GM12873 (cell line): ENCODE results near the gene AKR1B1.

Experiments
- TF ChIP-seq, protein P1 (sequence below): IDR thresholded peaks from 2 replicates; pipeline ENCODE4 v1.5.1; 2012; ENCODE audit warnings: low read depth, mild to moderate bottlenecking, moderate library complexity, low read length, control low read depth; ENCODE audit not compliant: insufficient read depth; ENCODE audit errors: missing control alignments

Gene AKR1B1

DNA sequence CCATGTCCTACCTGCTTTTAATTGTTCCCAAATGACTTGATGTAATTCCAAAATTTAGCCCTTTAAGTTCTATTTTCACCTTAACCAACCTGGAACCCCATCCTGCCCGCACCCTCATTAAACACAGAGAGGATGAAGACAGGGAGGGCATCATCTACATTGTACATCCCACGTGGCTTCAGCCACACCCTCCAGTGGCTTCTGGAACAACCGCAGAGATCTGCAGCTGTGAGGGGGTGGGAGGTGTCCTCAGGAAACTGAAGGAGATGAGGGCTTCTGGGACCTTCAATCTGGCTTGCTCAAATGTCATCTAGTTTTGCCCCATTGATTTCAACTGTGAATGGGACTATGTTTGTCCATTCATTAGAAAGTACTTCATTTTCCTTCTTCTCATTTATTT lies 39.0 kb downstream of the AKR1B1 start:
- TF ChIP-seq, protein P1, sequence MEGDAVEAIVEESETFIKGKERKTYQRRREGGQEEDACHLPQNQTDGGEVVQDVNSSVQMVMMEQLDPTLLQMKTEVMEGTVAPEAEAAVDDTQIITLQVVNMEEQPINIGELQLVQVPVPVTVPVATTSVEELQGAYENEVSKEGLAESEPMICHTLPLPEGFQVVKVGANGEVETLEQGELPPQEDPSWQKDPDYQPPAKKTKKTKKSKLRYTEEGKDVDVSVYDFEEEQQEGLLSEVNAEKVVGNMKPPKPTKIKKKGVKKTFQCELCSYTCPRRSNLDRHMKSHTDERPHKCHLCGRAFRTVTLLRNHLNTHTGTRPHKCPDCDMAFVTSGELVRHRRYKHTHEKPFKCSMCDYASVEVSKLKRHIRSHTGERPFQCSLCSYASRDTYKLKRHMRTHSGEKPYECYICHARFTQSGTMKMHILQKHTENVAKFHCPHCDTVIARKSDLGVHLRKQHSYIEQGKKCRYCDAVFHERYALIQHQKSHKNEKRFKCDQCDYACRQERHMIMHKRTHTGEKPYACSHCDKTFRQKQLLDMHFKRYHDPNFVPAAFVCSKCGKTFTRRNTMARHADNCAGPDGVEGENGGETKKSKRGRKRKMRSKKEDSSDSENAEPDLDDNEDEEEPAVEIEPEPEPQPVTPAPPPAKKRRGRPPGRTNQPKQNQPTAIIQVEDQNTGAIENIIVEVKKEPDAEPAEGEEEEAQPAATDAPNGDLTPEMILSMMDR: no peak

DNA sequence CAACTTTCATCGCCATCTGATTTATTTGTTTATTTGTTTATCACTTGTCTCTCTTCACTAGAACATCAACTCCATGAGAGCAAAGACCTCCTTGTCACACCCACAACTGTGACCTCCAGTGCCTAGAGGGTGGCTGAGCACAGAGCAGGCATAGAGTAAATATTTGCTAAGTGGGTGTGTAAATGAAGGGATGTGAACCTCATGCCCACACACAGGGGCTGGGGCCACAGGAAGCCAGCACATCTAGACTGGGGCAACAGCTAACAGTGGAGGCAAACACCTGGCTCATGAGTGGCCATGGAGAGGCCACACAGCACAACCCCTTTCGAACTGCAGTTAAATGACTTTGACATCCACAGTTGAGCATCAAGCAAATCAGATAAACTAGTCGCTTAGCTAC lies 39.8 kb downstream of the AKR1B1 start:
- TF ChIP-seq, protein P1: no peak

DNA sequence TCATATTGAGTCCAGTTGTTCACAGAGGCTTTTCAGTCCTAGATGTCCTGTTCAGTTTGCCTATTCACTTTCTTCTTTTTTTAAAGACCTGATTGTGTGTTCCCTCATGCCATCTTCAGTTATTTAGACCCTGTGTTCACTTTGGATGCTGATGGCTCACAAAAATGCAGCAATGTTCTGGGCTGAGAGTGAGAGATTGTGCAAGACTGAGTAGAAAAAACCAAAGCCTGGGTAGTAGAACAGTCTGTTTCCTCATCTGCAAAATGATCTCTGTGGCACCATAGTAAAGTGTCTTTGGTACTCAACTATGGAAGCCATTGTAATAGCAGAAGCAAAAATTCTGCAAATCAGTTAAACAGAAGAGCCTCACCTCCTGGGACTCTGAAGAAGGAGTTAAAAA lies 43.2 kb downstream of the AKR1B1 start:
- TF ChIP-seq, protein P1: no peak

DNA sequence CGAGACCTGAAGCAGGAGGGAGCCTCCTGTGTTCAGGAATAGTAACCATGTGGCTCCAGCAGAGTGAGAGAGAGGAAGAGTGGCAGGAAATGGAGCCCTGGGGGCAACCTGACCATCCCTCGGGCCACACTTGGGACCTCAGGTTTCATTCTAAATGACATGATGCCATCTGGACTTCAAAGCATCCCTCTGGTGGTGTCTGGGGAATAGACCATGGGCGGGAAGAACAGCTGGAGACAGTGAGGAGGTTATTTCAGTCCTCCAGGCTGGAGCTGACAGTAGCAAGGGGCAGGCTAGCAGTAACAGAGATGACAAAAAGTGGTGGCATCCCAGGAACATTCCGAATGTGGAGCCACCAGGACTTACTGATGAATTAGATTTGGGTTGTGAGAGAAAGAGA lies 44.8 kb downstream of the AKR1B1 start:
- TF ChIP-seq, protein P1: no peak

DNA sequence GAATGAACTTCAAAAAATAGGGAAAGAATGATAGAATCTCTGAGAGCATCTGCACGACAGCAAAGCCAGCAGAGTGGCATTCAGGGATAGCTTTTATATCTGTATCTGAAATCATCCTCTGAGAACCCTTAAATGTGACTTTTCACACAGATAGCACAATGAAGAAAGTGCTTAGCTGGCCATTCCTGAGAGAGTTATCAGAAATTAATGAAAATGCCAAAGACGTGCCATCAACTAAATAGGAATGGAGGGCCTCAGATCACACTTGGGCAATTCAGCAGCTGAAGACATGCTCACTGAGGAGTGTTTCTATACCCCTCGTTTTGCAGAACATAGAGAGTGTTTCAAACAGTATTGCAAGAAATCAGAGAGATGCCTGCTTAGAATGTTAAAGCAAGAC lies 51.6 kb downstream of the AKR1B1 start:
- TF ChIP-seq, protein P1: no peak

DNA sequence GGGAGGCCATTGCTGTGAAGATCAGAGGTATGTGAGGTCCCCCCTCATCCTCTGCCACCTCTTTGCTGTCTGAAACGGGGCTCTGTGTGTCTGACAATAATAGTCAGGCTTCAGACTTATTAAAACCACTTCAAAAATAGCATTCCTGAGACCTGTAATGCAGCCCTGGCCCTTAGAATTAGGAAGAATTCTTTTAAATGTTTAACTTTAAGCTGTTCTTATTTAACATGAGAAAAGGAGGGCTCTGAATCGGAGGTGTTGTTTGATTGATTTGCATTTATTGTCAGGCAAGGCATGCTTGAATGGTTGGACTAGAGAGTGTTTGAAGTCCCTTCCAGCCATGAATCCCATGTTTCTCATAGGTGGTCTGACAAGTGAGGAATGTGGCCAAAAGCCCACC lies 52.5 kb downstream of the AKR1B1 start:
- TF ChIP-seq, protein P1: no peak

DNA sequence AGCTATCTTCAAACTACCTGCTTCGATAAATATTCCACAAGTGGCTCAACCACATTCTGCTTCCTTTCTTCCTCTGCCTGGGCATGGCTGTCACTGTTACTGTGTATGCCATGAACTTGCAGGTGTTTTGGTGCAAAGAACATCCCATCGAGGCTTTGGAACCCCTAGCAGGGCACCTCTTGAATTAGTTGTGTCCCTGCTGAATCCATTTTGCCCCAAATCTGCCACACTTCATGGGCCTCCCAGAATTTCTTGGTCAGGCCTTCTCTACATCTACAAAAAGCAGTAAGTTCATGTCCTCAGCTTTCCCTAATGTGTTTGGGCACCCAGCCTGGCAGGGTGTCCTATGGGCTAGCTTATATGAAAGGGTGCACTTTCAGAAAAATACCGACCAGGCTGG lies 53.6 kb downstream of the AKR1B1 start:
- TF ChIP-seq, protein P1: no peak
